NCI-H524 (cell line): Measurements from ENCODE around the gene RGS13.

Experiments used
- DNase-seq, 2 experiments: peaks; one replicate each; lab custom pipeline; 2025; lab: John Stamatoyannopoulos, UW

RGS13 gene

DNA sequence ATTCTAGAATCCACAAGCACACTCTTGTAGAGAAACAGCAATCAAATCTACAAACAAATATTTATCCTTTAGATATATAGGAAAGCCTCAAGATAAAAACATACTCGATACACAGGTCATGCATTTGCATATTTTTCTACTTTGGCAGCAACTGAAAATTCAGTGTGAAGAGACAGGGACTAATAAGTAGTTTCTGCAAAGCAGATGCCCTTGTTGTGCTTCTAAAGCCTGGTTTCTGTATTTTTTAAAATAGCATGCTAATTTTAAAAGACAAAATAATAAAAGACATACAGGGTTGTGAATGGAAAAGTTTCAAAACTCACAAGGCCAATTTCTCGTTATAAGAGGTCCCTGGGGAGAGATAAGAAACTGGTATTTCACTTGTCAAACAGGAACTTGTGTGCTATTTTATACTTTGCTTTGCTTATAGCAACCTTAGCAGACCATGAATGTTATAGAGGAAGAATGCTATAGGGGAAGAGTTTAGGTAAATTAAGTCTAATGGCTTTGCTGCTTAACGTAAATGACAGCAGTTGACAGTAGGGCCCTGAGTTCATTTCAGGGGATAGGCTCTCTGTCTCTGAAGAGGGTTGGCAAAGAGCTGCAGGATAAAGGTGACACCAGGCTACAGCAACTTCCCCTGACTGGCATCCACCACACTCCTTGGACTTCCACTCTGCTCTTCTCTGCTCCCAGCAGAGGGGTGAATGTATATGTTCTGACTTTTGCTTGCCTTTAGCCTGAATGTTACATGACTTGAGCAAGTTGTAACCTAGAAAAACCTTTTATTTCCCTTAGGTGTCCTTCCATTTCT, 9.4 kb upstream of the RGS13 start:
- no peak for DNase-seq

DNA sequence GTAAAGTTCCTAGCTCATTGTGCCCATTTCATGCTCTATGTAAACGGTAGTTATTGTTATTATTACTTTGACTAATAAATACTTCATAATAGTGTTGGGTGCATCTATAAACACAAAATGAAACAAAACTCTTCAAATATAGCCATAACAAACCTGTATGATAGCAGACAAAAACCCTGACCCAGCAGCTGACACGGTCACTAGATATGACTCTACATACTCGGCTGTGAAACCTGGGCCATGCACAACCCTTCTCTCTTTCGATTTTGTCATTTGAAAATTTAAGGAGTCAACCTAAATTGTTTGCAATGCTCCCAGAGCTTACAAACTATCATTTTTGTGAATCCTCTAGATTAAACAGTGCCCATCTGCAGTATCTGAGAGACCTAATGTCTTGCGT, 8.0 kb upstream of the RGS13 start:
- DNase-seq: no peak

DNA sequence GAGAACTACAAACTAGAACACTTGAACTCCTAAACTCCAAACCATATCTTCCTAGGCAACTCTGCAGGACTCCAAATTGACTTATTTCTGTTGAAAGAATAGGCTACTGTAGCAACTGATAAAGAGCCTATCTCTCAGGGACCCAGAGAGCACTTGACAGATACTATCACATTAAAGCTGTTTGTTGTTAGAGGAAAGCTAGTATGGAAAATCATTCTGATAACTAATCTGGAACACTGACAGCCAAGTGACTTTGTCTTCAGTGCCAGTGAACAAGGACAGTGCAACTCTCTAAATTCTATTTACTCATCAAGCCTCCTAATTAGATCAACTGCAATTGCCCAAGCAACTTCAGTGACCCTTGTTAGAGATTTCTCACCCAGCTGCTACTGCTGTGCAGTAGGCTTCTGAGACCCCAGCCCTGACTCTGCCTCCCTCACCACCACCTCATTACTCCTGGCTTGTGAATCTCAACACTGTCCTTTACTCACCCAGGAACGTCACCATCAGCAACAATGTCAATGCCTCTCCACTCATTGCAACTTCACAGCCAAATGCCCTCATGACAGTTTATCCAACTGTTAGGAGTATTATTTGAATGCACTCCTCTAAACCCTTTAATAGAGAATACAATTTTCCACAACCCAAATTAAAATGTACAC, 7.4 kb upstream of the RGS13 start:
- no peak for DNase-seq

DNA sequence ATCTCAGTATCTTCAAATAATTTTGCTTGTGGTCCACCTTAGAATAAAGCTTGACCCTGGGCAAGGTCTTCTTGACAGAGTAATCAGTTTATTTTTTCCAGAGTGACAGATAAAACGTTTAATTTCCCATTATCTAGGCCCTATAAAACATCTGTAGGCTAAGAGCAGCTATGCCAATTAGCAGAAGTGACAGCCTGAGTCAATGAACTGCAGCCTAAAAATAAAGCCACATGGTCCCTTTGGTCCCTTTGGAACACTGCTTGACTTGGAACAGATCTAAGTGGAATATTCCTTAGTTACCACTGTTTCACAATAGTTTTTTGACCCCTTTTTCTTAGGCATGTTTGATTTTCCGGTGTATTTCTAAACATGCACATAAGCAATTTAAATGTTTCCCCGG, 6.3 kb upstream of the RGS13 start:
- DNase-seq: no peak

DNA sequence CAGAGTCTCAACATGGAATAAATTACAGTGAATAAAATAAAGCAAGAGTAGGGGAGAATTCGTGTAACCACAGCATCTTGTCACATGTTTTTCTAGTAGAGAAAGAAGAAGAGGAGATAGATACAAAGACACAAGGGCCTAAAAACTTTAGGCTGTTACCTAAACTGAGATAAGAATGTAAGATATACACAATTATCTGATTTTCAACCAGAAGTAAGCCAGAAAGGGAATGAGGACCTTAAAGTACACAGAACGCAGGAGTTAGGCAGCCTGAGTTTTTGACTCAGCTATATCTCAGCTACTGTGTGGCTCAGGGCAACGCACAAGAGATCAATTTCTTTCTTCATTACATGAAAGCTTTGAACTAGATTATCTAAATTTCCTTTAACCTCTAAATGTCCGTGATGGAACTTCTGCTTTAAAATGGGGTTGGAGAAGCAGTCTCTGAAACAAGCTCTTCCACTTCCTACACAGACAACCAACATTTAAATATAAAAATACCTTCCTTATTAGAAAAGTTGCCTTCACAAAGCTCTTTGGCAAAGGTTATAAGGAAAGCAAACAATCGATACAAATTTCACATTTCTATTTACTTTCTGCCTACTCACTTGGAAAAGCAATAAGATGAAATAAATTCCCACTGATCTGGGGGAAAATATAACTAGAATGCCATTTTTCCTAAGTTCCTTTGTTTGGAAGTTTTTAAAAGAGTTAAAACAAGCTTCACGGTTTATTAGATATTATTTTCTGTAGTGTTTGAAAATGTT, 5.2 kb upstream of the RGS13 start:
- no peak for DNase-seq

DNA sequence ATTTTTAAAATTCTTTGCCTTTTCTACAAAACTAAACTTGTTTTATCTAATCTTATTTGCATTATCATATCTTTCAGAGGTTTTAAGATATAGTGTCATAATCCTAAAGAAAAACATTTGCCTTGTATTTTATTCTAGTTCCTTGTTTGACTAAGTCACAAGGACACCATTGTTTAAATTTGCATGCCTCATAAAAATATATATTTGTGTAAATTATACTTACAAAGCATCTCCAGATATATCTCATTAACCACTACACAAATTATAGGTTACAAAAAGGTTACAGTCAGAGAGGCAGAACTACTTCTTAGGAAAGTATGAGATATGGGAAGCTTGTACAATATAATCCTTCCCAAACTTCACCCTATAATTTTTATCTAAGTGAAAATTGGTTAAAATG, 4.2 kb upstream of the RGS13 start:
- no peak for DNase-seq

DNA sequence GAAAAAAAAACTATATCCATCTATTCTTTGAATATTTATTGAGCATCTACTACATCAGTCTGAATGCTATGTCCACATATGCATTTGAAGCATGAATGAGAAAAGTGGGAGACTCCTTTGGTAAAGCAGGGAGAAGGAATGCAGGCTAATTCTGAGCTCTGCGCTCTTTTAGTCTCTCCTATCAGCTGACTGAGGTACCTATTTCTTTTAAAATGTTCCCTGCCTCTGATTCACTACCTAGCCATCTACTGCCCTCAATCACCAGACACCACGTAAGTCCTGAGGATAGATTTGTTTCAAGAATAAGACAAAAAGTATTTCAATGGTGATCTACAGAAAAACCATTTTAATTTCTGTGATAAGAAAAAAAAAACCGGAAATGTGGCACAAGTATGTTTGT, 3.8 kb upstream of the RGS13 start:
- DNase-seq: no peak

DNA sequence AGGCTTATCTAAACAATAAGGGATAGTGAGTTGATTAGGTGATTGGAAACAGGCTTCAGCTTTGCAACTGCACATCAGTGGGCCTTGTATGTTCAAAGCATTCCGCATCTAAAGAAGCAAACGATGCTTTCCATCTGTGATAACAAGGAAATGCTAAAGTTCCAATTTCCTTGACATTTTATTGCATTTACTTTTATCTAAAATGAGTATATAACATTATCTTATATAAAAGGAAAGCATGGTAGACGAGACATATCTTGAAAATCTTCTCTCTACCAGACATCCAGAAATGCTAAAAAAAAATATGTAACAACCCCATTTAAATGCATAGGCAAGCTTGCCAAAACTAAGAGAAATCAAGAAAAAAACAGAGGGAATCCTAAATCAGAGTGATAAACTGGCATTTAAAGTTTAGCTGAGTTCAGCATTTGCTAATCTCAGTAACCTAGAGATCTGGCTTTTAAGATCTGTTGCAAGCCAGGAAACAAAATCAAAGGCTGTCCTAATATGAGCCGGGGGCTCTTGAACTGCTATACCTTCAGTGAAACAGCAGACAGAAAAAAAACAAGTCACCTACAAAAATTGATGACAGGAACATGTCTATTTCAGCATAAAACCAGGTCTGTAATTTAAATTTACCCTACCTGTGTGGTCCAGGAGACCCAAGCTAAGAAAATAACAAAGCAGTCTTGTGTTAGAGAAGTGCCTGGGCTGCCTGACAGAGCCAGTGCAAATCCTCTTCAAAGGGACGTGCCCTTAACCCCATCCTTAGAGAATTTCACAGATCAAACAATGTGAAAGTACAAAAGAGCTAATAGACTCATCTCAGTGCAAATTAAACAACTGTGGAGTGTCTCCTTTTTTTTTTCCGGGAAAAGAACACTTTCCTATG, 3.1 kb upstream of the RGS13 start:
- no peak for DNase-seq

DNA sequence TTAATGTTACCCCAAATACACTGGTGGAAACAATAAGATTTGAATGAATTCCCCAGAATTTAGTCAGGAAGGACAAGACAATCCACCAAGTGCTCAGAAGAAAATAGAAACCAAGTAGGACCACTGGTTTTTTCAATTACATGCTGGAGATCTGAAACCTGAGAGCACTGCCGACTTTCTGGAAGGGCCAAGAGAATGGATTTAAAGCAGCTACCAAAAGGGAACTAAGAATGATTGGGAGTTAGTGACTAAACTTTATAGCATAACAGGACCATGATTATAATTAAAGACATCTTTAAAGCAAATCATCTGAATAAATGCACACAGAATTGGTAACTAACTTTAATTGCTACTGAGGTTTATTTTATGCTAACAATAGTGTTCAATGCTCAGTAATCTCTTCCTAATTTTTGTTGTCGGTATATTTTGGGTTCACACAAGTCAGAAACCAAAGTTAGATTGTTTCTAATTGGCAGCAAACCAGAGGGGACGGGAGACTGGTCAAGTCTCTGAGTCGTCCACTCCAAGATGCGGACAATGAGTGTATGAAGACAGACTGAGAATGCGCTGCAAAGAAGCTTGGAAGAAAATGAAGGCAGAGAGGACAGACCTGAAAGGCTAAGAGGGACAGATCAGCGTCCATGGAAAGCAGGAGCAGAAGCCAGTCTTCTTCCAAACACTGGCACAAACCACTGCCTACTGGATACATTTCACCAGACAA, 2.3 kb upstream of the RGS13 start:
- no peak for DNase-seq

DNA sequence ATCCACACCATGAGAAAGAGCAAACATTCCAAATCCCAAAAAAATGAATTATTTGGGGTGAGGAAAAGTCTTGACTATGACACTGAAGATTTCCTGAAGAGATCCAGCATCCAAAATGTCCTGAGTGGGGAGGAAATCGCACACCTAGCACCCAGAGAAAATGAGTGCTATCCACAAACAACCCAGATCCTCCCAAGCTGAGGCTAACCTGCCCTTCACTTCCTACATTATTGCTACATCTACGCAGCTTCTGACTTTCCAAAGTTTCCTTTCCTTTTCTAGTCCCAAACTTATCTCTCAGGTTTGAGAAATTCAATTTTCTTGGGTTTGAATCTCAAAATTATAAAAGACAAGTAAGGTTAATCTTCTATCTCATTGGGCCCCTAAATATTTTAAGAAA, 906 bp upstream of the RGS13 start:
- no peak for DNase-seq

DNA sequence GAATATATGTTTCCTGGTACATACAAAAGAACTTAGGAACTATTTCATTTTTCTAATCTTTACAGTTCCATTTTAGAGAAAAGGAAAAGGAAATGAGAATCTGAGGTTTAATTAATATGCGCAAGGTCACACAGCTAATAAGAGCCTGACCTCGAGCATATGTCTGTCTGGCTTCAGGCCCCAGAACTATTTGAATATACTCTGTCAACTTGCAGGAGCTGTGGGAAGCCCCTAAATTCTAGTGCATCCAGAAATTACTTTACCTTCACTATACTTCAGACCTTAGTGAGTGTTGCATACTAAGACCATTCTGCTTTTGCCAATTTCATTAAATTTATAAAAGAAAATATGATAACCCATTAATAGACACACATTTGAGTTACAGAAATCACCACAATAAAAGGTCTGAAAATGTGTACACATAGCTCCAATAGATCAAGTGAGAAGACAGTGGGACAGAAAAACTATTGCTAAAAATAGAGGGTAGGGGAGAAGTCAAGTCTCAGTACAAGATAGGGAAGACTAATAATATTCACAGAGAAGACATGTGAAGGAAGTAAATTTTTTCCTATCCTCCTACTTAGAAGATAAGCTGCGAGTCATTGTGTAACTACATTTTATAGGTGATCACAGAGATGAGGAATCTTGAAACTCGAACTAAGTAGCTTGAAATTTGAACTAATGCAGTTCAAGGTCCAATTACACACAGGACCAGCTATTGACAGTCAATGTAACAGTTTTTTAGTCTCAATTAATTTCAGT, 3.8 kb downstream of the RGS13 start:
- DNase-seq: no peak

DNA sequence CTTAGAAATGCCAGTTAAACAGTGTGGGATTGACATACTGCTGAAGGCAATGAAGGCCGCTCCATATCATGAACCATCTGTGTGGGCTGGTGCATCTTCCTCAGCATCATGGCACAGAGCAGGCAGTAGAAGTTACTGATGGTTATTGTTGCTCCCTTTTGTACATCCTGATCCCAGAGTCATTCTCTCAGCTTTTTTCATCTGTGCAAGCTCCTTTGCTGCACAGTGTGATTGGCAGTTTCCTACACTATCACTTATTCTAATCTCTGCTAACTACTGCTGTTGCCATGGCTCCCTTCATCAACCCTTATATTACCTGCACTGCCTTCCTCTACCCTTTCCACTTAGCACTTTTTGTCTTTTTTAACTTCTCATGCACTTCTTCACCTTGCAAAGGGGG, 16.2 kb downstream of the RGS13 start:
- no peak for DNase-seq

DNA sequence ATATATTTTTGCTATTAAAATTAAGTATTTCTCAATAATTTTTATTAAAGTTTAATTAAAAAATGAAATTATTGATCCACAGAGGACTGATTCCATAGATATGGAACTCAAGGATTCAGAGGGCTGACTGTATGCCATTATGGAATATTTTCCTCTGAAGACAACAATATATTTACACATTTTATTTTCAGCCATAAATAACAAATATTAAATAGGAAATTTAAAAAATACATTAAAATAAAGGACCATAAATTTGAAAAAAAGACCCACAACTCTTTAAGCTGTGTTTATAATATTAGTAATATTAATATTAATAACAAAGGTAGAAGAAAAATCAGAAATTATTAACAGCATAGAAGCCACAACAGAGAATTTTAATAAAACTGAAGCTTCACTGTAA, 18.2 kb downstream of the RGS13 start:
- no peak for DNase-seq

DNA sequence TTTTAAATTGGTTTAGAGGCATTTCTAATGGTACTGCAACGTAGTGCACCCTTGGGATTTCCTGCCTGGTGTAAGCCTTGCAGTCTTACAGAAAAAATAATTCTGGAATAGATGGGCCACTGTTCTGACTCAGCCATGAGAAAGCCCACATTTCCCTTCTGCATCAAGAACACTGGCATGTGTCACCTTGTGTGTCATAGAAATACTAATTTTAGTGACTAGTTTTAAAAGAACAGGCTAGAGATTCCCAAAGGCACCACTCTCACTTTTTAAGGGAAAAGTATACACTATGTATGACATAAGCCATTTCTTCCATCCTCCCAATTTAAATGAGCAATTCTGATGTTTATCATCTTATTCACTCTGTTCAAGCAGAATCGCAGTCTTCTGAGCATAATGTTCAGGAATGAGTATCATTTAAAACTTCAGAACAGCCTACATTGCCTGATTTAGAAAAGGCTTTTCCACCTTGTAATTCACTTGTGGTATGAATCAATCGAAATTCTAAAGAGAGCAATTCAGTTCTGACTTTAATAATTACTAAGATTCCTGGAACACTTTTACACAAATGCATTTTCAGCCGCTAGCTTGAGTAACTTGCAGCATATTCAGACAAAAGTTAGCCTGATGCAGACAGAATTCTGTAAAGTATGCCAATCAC, 18.8 kb downstream of the RGS13 start:
- no peak for DNase-seq

DNA sequence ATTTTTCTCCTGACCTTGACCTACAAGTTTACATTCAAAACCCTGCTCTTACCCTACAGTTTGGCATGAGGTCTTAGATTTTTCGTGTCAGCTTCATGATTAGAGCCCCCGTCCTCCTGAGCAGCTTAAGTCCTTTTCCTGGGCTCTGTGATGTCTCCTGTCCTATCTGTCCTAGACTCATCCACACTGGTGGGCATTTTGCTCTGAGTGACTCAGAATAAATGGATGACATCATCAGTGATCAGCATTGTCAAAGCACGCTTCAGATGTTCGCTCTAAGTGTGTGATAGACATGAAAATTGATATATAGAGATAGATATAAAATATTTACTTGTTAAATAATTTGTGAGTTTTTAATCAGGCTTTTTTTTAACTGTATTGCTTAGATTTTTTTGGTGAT, 21.8 kb downstream of the RGS13 start:
- DNase-seq: no peak

DNA sequence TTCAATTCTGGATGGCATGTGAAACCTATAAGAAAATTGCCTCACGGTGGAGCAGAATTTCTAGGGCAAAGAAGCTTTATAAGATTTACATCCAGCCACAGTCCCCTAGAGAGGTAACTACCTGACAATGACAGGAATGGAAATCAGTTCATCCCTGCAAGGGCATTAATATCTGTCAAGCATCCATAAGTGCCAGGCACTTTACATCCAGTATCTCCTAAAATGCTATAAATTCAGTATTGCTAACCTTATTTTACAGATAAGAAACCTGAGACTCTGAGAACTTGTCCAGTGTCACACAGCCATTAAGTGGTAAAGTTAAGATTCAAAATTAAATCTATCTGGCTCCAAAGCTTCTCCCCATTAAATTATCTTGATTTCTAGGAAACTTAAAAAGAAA, 22.3 kb downstream of the RGS13 start:
- DNase-seq: no peak

DNA sequence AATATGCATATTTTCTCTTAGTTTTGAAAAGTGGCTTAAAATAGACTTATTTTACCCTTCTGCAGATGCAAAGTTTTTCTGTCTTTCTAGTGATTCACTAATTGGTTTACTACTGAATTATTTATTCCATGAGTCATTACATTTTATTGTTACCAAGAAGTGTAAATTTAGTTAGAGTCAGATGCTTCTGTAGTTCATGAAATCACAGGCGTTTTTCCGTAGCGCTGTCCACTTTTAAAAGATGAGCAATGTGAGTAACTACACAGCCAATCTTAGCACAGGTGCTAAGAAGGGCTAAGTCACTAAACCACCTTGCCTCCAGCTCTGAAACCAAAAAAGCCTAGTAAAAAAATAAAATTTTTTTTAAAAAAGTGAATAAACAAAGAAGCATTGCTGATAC, 24.7 kb downstream of the RGS13 start:
- no peak for DNase-seq

DNA sequence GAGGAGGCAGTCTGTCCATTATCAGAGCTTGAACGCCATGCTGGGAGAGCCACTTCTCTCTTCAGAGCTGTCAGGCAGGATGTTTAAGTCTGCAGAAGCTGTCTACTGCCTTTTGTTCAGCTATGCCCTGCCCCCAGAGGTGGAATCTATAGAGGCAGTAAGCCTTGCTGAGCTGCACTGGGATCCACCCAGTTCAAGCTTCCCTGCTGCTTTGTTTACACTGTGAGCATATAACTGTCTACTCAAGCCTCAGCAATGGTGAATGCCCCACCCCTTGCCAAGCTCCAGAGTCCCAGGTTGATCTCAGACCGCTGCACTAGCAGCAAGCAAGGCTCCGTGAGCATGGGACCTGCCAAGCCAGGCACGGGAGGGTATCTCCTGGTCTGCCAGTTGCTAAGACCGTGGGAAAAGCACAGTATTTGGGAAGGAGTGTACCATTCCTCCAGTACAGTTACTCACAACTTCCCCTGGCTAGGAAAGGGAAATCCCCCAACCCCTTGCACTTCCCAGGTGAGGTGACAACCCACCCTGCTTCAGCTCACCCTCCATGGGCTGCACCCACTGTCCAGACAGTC, 32.5 kb downstream of the RGS13 start:
- DNase-seq: no peak

DNA sequence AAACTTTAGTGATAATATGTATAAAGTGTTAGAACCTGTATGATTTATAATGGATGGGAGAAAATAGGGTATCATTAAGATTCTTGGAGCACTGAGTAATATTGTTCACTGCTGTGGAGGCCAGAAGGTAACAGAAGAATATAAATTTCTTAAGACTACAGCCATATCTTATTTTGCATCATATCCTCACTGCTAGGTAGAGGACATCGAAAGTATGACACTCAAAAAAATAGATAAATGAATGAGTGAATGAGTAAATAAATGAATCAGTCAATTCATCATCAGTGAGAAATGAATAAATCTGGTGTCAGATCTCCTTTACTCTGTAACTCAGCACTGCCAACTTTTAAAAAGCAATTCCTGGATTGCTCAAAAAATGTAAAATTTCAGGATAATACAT, 33.2 kb downstream of the RGS13 start:
- DNase-seq: no peak

DNA sequence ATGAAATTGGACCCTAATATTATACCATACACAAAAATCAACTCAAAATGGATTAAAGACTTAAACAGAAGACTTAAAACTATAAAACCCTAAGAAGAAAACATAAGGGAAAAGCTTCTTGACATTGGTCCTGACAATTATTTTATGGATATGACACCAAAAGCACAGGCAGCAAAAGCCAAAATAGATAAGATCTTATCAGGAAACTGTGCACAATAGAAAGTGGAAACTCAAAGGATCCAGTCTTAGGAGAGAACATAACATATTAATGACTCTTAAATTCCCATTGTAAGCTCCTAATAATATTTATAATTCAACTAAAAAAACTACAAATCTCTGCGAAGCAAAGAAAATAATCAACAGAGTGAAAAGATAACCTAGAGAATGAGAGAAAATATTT, 39.8 kb downstream of the RGS13 start:
- DNase-seq: no peak
